MM.1S (cell line): ENCODE measurements around the gene MAP3K13.

Experiments
- DNase-seq: peaks from one replicate; pipeline ENCODE4 v3.0.0-alpha.2; 2015
- H2AFZ ChIP-seq: fragments of 300-600 bp; sonication (generic); 2 replicates; pipeline ENCODE4 v1.6.0; 2016; ENCODE audit warnings: antibody characterized with exemption, low read length
- H3F3A ChIP-seq: fragments of 300-600 bp; sonication (generic); 2 replicates; pipeline ENCODE4 v1.6.1; 2016; ENCODE audit warnings: mild to moderate bottlenecking, antibody characterized with exemption, low read length, moderate library complexity, mixed read lengths; ENCODE audit not compliant: insufficient read depth
- H3K27ac ChIP-seq: fragments of 300-600 bp; sonication (generic); 2 replicates; pipeline ENCODE4 v1.5.1; 2016; ENCODE audit warnings: mild to moderate bottlenecking, low read length
- H3K27me3 ChIP-seq: fragments of 300-600 bp; sonication (generic); replicated peaks from 2 replicates; pipeline ENCODE4 v1.6.0; 2016; ENCODE audit warnings: low read length; ENCODE audit not compliant: insufficient read depth
- H3K36me3 ChIP-seq: fragments of 300-600 bp; sonication (generic); replicated peaks from 2 replicates; pipeline ENCODE4 v1.6.1; 2016; ENCODE audit warnings: mild to moderate bottlenecking, low read length, mixed read lengths; ENCODE audit not compliant: insufficient read depth
- H3K4me1 ChIP-seq: fragments of 300-600 bp; sonication (generic); 2 replicates; pipeline ENCODE4 v1.6.1; 2016; ENCODE audit warnings: low read length, mixed read lengths
- H3K4me2 ChIP-seq: fragments of 300-600 bp; sonication (generic); 2 replicates; pipeline ENCODE4 v1.6.0; 2016; ENCODE audit warnings: low read depth, low read length
- H3K4me3 ChIP-seq: fragments of 300-600 bp; sonication (generic); 2 replicates; pipeline ENCODE4 v1.5.1; 2016; ENCODE audit warnings: low read length, mixed read lengths
- H3K79me2 ChIP-seq: fragments of 300-600 bp; sonication (generic); 2 replicates; pipeline ENCODE4 v1.6.1; 2016; ENCODE audit warnings: mixed run types, low read length, mixed read lengths
- H3K9ac ChIP-seq: fragments of 300-600 bp; sonication (generic); 2 replicates; pipeline ENCODE4 v1.6.1; 2016; ENCODE audit warnings: low read length, mixed read lengths
- H3K9me2 ChIP-seq: fragments of 300-600 bp; sonication (generic); replicated peaks from 2 replicates; pipeline ENCODE4 v1.6.1; 2016; ENCODE audit warnings: mild to moderate bottlenecking, low read length, mixed read lengths; ENCODE audit not compliant: insufficient read depth
- H3K9me3 ChIP-seq: fragments of 300-600 bp; sonication (generic); replicated peaks from 2 replicates; pipeline ENCODE4 v1.6.1; 2016; ENCODE audit warnings: mild to moderate bottlenecking, low read length, mixed read lengths; ENCODE audit not compliant: insufficient read depth
- H4K20me1 ChIP-seq: fragments of 300-600 bp; sonication (generic); 2 replicates; pipeline ENCODE4 v1.6.1; 2016; ENCODE audit warnings: mild to moderate bottlenecking, low read length, moderate library complexity, mixed read lengths; ENCODE audit not compliant: insufficient read depth
- EZH2 ChIP-seq: fragments of 300-600 bp; sonication (generic); optimal IDR thresholded peaks from 2 replicates; pipeline ENCODE3; 2017; ENCODE audit warnings: low read depth, mild to moderate bottlenecking, antibody characterized with exemption, low read length, mixed read lengths
- EZH2phosphoT487 ChIP-seq: fragments of 300-600 bp; sonication (generic); IDR thresholded peaks from 2 replicates; pipeline ENCODE4 v1.6.1; 2018; ENCODE audit warnings: antibody characterized with exemption, low read length
- TF ChIP-seq, protein P1 (sequence below): fragments of 300-600 bp; sonication (generic); IDR thresholded peaks from 2 replicates; pipeline ENCODE4 v1.5.1; 2016; ENCODE audit warnings: antibody characterized with exemption, low read length, mixed read lengths

MAP3K13 gene

DNA sequence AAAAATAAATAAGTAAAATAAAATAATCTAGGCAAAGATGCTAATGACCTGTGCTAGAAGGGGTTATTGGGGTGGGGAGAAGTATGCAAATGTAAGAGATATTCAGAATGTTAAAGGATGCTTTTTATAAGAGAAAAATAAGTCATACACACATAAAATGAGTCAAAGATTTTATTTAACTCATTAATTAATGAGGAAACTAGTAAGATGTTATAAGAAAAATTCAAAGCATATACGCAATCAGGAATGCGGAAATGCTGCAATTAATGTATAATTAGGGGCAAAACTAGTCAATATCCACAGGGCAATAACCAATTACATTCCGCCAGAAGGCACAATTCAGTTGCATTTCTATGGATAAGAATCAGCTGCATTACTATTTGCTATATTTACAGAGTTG is 30.1 kb downstream of the MAP3K13 start:
- DNase-seq: no peak
- Histone ChIP-seq H3K9ac (no peak overlapping the region), H3K9me2 (no peaks in the 10 kb centered on the region), H3K4me3 (no peak overlapping the region), H3F3A (no peaks in the 10 kb centered on the region), H3K27me3 (no peaks in the 10 kb centered on the region), H3K27ac (no peak overlapping the region), H3K4me2 (no peak overlapping the region), H3K36me3 (no peaks in the 10 kb centered on the region), H2AFZ (no peak overlapping the region), H3K9me3 (no peaks in the 10 kb centered on the region), H4K20me1 (no peaks in the 10 kb centered on the region), H3K4me1 (no peaks in the 10 kb centered on the region), H3K79me2 (peaks cover 66% of the 10 kb centered on the region)
- no peak for TF ChIP-seq EZH2phosphoT487
- no peak for TF ChIP-seq EZH2
- TF ChIP-seq, protein P1, sequence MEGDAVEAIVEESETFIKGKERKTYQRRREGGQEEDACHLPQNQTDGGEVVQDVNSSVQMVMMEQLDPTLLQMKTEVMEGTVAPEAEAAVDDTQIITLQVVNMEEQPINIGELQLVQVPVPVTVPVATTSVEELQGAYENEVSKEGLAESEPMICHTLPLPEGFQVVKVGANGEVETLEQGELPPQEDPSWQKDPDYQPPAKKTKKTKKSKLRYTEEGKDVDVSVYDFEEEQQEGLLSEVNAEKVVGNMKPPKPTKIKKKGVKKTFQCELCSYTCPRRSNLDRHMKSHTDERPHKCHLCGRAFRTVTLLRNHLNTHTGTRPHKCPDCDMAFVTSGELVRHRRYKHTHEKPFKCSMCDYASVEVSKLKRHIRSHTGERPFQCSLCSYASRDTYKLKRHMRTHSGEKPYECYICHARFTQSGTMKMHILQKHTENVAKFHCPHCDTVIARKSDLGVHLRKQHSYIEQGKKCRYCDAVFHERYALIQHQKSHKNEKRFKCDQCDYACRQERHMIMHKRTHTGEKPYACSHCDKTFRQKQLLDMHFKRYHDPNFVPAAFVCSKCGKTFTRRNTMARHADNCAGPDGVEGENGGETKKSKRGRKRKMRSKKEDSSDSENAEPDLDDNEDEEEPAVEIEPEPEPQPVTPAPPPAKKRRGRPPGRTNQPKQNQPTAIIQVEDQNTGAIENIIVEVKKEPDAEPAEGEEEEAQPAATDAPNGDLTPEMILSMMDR: no peak

DNA sequence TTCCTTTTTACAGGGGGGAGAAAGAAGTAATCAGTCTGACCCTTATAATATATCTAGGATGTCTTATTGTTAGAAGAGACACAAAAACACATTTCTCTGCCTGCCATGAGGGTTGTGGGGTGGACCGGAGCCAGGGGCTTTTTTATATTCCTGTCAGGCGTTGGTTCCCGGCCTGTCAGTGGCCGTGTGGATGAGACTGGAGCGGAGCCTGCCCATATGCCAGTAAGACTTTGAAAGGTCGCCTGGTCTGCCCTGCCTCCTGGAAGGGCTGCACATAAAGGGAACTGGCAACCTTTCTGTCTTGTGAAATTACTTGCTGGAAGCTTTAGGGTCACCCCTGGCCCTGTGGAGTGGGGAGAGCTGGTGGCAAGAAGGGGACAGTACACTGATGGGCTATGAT is 34.7 kb downstream of the MAP3K13 start:
- no peaks in the 10 kb centered on the region for H3K9me2 ChIP-seq
- H3K79me2 ChIP-seq: peaks cover 66% of the 10 kb centered on the region
- no peak for TF ChIP-seq EZH2phosphoT487
- TF ChIP-seq EZH2: no peak
- TF ChIP-seq, protein P1: no peak
- no peaks in the 10 kb centered on the region for H3K4me1 ChIP-seq
- H4K20me1 ChIP-seq: no peaks in the 10 kb centered on the region
- H3K9ac ChIP-seq: no peak overlapping the region
- H3F3A ChIP-seq: no peaks in the 10 kb centered on the region
- H2AFZ ChIP-seq: no peak overlapping the region
- H3K4me2 ChIP-seq: no peak overlapping the region
- H3K27me3 ChIP-seq: no peaks in the 10 kb centered on the region
- H3K36me3 ChIP-seq: no peaks in the 10 kb centered on the region
- no peak for DNase-seq
- H3K4me3 ChIP-seq: no peak overlapping the region
- H3K9me3 ChIP-seq: no peaks in the 10 kb centered on the region
- H3K27ac ChIP-seq: no peak overlapping the region

DNA sequence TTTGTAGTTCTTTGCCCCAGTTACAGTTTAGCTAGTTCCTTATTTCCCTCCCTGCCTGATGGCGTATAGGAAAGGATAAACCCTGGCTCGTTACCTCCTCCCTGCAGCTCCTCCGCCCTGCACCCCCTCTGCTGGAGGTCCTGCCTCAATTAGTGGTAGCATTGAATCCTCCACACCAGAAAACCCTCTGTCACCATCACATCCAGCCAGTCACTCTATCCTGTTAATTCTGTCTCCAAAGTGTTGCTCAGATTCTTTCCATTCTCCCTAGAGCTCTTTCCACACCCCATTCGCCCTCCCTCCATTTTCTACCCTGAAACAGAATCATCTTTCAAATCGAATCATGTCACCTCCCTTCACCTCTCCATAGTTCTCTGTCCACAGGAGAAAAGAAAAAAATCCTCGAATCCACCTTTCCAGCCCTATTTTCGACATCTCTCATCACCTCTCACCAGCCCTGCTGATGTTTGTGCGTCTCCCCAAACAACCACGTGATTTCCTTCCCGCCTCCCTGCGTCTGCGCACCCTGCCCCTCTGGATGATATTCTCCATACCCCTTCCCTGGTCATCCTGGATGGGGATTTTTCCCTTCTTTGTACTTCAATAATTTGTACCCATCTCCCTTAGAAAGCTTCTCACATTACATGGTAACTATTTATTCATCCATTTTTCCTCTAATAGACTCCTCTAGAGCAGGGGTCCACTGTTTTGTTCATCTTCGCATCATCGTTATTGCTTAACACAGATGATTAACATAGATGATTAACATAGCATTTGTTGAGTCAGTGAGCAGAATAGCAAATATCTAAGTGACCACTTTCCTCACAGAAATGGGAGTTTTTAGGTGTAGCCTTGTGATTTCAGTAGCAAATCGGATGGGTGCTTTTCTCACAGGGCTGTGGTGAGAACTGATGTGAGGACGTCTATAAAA is 37.1 kb downstream of the MAP3K13 start:
- Histone ChIP-seq H2AFZ (no peak overlapping the region), H3K4me2 (no peak overlapping the region), H3K79me2 (peaks cover 72% of the 10 kb centered on the region), H4K20me1 (no peaks in the 10 kb centered on the region), H3K9ac (no peak overlapping the region), H3K9me2 (no peaks in the 10 kb centered on the region), H3F3A (peaks cover 11% of the 10 kb centered on the region), H3K36me3 (no peaks in the 10 kb centered on the region), H3K27me3 (no peaks in the 10 kb centered on the region), H3K27ac (no peak overlapping the region), H3K4me1 (peaks cover 21% of the 10 kb centered on the region), H3K4me3 (no peak overlapping the region), H3K9me3 (no peaks in the 10 kb centered on the region)
- TF ChIP-seq, protein P1: no peak
- TF ChIP-seq EZH2: no peak
- no peak for TF ChIP-seq EZH2phosphoT487
- DNase-seq: no peak
